AG09319 (cell line): Measurements from ENCODE around the gene HTRA2.
"Not testable (repeated sequence)": the region's sequence is repeated elsewhere in the genome, so short reads cannot be mapped to it uniquely, and the experiment has no call there.

ENCODE experiments used
- DNase-seq: peaks from one replicate; pipeline ENCODE4 v3.0.0-alpha.2; 2010; ENCODE audit warnings: low read depth; ENCODE audit errors: extremely low read depth
- TF ChIP-seq, protein P1 (sequence below): IDR thresholded peaks from 2 replicates; pipeline ENCODE4 v1.5.1; 2011; ENCODE audit warnings: low read depth, mild to moderate bottlenecking, inconsistent platforms, low read length, moderate library complexity

Gene HTRA2

DNA sequence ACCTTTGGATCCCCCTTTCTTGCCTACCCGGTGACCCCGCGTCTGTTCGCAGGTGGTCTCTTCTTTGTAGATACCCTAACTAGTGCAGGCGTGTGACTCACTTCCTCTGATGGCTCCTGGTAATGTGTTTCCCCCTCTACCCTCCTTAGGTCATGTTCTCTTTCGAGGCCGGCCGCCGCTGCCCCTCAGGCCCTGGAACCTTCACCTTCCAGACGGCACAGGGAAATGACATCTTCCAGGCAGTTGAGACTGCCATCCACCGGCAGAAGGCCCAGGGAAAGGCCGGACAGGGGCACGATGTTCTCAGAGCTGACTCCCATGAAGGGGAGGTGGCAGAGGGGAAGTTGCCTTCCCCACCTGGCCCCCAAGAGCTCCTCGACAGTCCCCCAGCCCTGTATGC is 26.4 kb downstream of the HTRA2 start:
- TF ChIP-seq, protein P1, sequence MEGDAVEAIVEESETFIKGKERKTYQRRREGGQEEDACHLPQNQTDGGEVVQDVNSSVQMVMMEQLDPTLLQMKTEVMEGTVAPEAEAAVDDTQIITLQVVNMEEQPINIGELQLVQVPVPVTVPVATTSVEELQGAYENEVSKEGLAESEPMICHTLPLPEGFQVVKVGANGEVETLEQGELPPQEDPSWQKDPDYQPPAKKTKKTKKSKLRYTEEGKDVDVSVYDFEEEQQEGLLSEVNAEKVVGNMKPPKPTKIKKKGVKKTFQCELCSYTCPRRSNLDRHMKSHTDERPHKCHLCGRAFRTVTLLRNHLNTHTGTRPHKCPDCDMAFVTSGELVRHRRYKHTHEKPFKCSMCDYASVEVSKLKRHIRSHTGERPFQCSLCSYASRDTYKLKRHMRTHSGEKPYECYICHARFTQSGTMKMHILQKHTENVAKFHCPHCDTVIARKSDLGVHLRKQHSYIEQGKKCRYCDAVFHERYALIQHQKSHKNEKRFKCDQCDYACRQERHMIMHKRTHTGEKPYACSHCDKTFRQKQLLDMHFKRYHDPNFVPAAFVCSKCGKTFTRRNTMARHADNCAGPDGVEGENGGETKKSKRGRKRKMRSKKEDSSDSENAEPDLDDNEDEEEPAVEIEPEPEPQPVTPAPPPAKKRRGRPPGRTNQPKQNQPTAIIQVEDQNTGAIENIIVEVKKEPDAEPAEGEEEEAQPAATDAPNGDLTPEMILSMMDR = no peak
- no peak for DNase-seq

DNA sequence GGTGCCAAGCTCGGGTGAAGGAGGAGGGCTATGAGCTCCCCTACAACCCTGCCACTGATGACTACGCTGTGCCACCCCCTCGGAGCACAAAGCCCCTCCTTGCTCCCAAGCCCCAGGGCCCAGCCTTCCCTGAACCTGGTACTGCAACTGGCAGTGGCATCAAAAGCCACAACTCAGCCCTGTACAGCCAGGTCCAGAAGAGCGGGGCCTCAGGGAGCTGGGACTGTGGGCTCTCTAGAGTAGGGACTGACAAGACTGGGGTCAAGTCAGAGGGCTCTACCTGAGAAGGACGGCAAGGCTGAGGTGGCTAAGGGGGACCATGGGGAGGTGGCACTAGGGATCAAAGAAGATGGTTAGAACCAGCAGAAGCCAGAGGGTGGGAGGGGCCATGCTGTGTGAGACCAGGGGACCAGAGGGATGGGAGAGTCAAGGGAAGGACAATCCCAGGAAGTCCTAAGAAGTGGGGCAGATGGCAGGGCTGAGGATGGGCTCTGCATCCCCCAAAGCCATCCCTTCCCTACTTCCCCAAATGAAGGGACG is 27.2 kb downstream of the HTRA2 start:
- TF ChIP-seq, protein P1 = no peak
- DNase-seq = no peak

- DNase-seq = no peak
- TF ChIP-seq, protein P1 = no peak
Measured at GRCh38 chr2:74558284-74559230, 28.8 kb downstream of the HTRA2 start.

GRCh38 chr2:74559912-74560311 is 30.2 kb downstream of the HTRA2 start:
- TF ChIP-seq, protein P1 = no peak
- DNase-seq = no peak

- DNase-seq = no peak
- TF ChIP-seq, protein P1 = no peak
Measured at GRCh38 chr2:74560591-74560990, 30.9 kb downstream of the HTRA2 start.

DNA sequence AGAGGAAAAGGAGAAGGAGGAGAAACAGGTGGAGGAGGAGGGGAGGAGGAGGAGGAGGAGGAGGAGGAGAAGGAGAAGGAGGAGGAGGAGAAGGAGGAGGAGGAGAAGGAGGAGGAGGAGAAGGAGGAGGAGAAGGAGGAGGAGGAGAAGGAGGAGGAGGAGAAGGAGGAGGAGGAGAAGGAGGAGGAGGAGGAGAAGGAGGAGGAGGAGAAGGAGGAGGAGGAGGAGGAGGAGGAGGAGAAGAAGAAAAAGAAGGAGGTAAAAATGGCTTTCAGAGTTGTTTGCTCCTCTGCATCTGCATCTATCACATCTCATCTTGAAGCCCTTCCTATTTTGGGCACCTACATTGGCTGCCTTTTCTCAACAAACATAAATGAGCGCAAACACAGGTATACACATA is 31.3 kb downstream of the HTRA2 start:
- DNase-seq = not testable (repeated sequence)

GRCh38 chr2:74562126-74562775 is 32.5 kb downstream of the HTRA2 start:
- no peak for DNase-seq
- TF ChIP-seq, protein P1 = no peak
